Ishikawa (cell line): ENCODE data around the gene RNF215.

Experiments
- CEBPB ChIP-seq: IDR thresholded peaks from 2 replicates; pipeline ENCODE4 v1.6.1; 2012
- CREB1 ChIP-seq: IDR thresholded peaks from 2 replicates; pipeline ENCODE4 v1.6.1; 2012; ENCODE audit warnings: low read depth
- EGR1 ChIP-seq: IDR thresholded peaks from 2 replicates; pipeline ENCODE4 v1.6.1; 2012
- EP300 ChIP-seq: IDR thresholded peaks from 2 replicates; pipeline ENCODE4 v1.6.1; 2012; ENCODE audit warnings: borderline replicate concordance
- FOXM1 ChIP-seq: IDR thresholded peaks from 2 replicates; pipeline ENCODE4 v1.6.1; 2012; ENCODE audit warnings: low read depth, borderline replicate concordance
- MAX ChIP-seq: IDR thresholded peaks from 2 replicates; pipeline ENCODE4 v1.6.1; 2012
- NFIC ChIP-seq: IDR thresholded peaks from 2 replicates; pipeline ENCODE4 v1.6.1; 2012
- RAD21 ChIP-seq: IDR thresholded peaks from 2 replicates; pipeline ENCODE4 v1.6.1; 2012; ENCODE audit warnings: low read depth
- REST ChIP-seq: IDR thresholded peaks from 2 replicates; pipeline ENCODE4 v1.6.1; 2012; ENCODE audit warnings: low read depth, mild to moderate bottlenecking
- TAF1 ChIP-seq: IDR thresholded peaks from 2 replicates; pipeline ENCODE4 v1.6.1; 2012; ENCODE audit warnings: low read depth, mild to moderate bottlenecking
- TCF12 ChIP-seq: IDR thresholded peaks from 2 replicates; pipeline ENCODE4 v1.6.1; 2012; ENCODE audit warnings: low read depth
- TEAD4 ChIP-seq: IDR thresholded peaks from 2 replicates; pipeline ENCODE4 v1.6.1; 2012
- USF1 ChIP-seq: IDR thresholded peaks from 2 replicates; pipeline ENCODE4 v1.6.1; 2012
- YY1 ChIP-seq: IDR thresholded peaks from 2 replicates; pipeline ENCODE4 v1.6.1; 2012; ENCODE audit warnings: low read depth
- ZBTB7A ChIP-seq: IDR thresholded peaks from 2 replicates; pipeline ENCODE4 v1.6.1; 2012; ENCODE audit warnings: low read depth

RNF215 gene

GRCh38 chr22:30405731-30406130, 18.5 kb upstream of the RNF215 start:
- no peak for TF ChIP-seq REST
- TF ChIP-seq TEAD4 = no peak
- TF ChIP-seq EP300 = no peak
- TF ChIP-seq CEBPB = no peak
- no peak for TF ChIP-seq EGR1
- no peak for TF ChIP-seq NFIC
- no peak for TF ChIP-seq CREB1
- no peak for TF ChIP-seq USF1
- TF ChIP-seq TCF12 = no peak
- TF ChIP-seq YY1 = no peak
- TF ChIP-seq ZBTB7A = no peak
- TF ChIP-seq RAD21 = no peak

- TF ChIP-seq RAD21 (no peak), TAF1 (no peak), YY1 (no peak), EGR1 (no peak), CREB1 (no peak), USF1 (no peak), TCF12 (no peak), REST (no peak), MAX (no peak), EP300 (no peak), ZBTB7A (no peak), CEBPB (no peak), TEAD4 (no peak), NFIC (no peak), FOXM1 (no peak)
Measured at GRCh38 chr22:30404307-30404706, 17.1 kb upstream of the RNF215 start.

- TF ChIP-seq CREB1 (no peak), EGR1 (peak; percentile 63)
Measured at GRCh38 chr22:30402028-30402765, 15.0 kb upstream of the RNF215 start.

GRCh38 chr22:30400159-30400558, 12.9 kb upstream of the RNF215 start:
- TF ChIP-seq TCF12 (no peak), EP300 (no peak), FOXM1 (no peak), TEAD4 (no peak), TAF1 (no peak), USF1 (no peak), CEBPB (no peak), CREB1 (no peak), ZBTB7A (no peak), YY1 (no peak), NFIC (no peak), RAD21 (no peak), MAX (no peak), EGR1 (no peak), REST (no peak)
